ENCODE results near the gene OTOG. TPM values are rescaled to one million over a fixed set of nuclear protein-coding genes. Genes with fewer than 3 reads are reported as not detected.

Gene OTOG
- total RNA-seq, 1 donor from 2014 or later = 42.1 TPM

- DNase-seq (ENCODE audit: low spot score) = no peak
Observed at GRCh38 chr11:17538731-17539130, 8.3 kb upstream of the OTOG start.

GRCh38 chr11:17540807-17541206, 6.3 kb upstream of the OTOG start:
- DNase-seq (ENCODE audit: low spot score) = no peak
- Mint-ChIP-seq H3K27me3 (ENCODE audit: insufficient read depth, low read depth) (peaks cover 8% of the 10 kb centered on the region), H3K9me3 (no peaks in the 10 kb centered on the region), H3K27ac (no peak overlapping the region), H3K4me1 (peaks cover 14% of the 10 kb centered on the region), H3K36me3 (no peaks in the 10 kb centered on the region), H3K4me3 (no peak overlapping the region)
- Histone ChIP-seq H2AFZ (replicated peaks) (no peak overlapping the region), H3K4me3 (no peak overlapping the region), H3K27me3 (peaks cover 36% of the 10 kb centered on the region), H3K79me2 (ENCODE audit: low read depth) (no peaks in the 10 kb centered on the region), H3K9ac (no peak overlapping the region), H3K36me3 (no peaks in the 10 kb centered on the region), H3F3A (ENCODE audit: low read depth) (no peaks in the 10 kb centered on the region), H4K20me1 (ENCODE audit: low read depth) (no peaks in the 10 kb centered on the region), H3K27ac (no peak overlapping the region), H3K4me1 (no peaks in the 10 kb centered on the region), H3K4me2 (no peak overlapping the region), H3K9me3 (ENCODE audit: low read depth) (no peaks in the 10 kb centered on the region)
- TF ChIP-seq CTCF (IDR thresholded peaks at IDR 0.05) (no peak), EZH2 (IDR thresholded peaks at IDR 0.05) (no peak), EZH2phosphoT487 (IDR thresholded peaks at IDR 0.05) (no peak)

More at GRCh38 chr11:17538731-17539130, 8.3 kb upstream of the OTOG start:
- no peaks in the 10 kb centered on the region for H3K79me2 ChIP-seq (ENCODE audit: low read depth)
- peaks cover 5% of the 10 kb centered on the region for H3K27me3 Mint-ChIP-seq (ENCODE audit: insufficient read depth, low read depth)
- H3K9me3 Mint-ChIP-seq = no peaks in the 10 kb centered on the region
- H3K9me3 ChIP-seq (ENCODE audit: low read depth) = no peaks in the 10 kb centered on the region
- peaks cover 16% of the 10 kb centered on the region for H3K27me3 ChIP-seq
- TF ChIP-seq EZH2 (IDR thresholded peaks at IDR 0.05) = no peak
- no peak for TF ChIP-seq EZH2phosphoT487 (IDR thresholded peaks at IDR 0.05)
- no peak for TF ChIP-seq CTCF (IDR thresholded peaks at IDR 0.05)
- no peaks in the 10 kb centered on the region for H3K36me3 ChIP-seq
- no peak overlapping the region for H3K27ac ChIP-seq
- H3K36me3 Mint-ChIP-seq = no peaks in the 10 kb centered on the region
- H3K4me1 ChIP-seq = no peaks in the 10 kb centered on the region
- no peak overlapping the region for H2AFZ ChIP-seq (replicated peaks)
- H3K4me3 Mint-ChIP-seq = no peak overlapping the region
- H3K9ac ChIP-seq = no peak overlapping the region
- no peak overlapping the region for H3K4me3 ChIP-seq
- no peak overlapping the region for H3K4me2 ChIP-seq
- peaks cover 18% of the 10 kb centered on the region for H3K4me1 Mint-ChIP-seq
- no peaks in the 10 kb centered on the region for H3F3A ChIP-seq (ENCODE audit: low read depth)
- H4K20me1 ChIP-seq (ENCODE audit: low read depth) = no peaks in the 10 kb centered on the region
- no peak overlapping the region for H3K27ac Mint-ChIP-seq

GRCh38 chr11:17541330-17541885, 5.7 kb upstream of the OTOG start:
- Histone ChIP-seq H3K27ac (no peak overlapping the region), H3K79me2 (ENCODE audit: low read depth) (no peaks in the 10 kb centered on the region), H2AFZ (replicated peaks) (no peak overlapping the region), H3K27me3 (peaks cover 40% of the 10 kb centered on the region), H3K4me2 (no peak overlapping the region), H3F3A (ENCODE audit: low read depth) (no peaks in the 10 kb centered on the region), H4K20me1 (ENCODE audit: low read depth) (no peaks in the 10 kb centered on the region), H3K9me3 (ENCODE audit: low read depth) (no peaks in the 10 kb centered on the region), H3K4me1 (no peaks in the 10 kb centered on the region), H3K36me3 (no peaks in the 10 kb centered on the region), H3K4me3 (no peak overlapping the region), H3K9ac (no peak overlapping the region)
- H3K4me3 Mint-ChIP-seq = no peak overlapping the region
- H3K27me3 Mint-ChIP-seq (ENCODE audit: insufficient read depth, low read depth) = peaks cover 8% of the 10 kb centered on the region
- H3K27ac Mint-ChIP-seq = no peak overlapping the region
- no peaks in the 10 kb centered on the region for H3K9me3 Mint-ChIP-seq
- no peak for DNase-seq (ENCODE audit: low spot score)
- no peak for TF ChIP-seq CTCF (IDR thresholded peaks at IDR 0.05)
- no peak for TF ChIP-seq EZH2 (IDR thresholded peaks at IDR 0.05)
- TF ChIP-seq EZH2phosphoT487 (IDR thresholded peaks at IDR 0.05) = no peak
- H3K4me1 Mint-ChIP-seq = peaks cover 12% of the 10 kb centered on the region
- H3K36me3 Mint-ChIP-seq = no peaks in the 10 kb centered on the region

All from neural progenitor cell (in vitro differentiated cells).